Panc1 (cell line): Measurements from ENCODE around the gene TMEM45A. TPM values are rescaled to one million over a fixed set of nuclear protein-coding genes. Genes with fewer than 3 reads are reported as not detected.

Source experiments
- ATAC-seq: fragments of 200-7000 bp; cut with Tn5 transposase; 2 replicates; pipeline ENCODE4 v1.9.1; 2020; ENCODE audit warnings: mild to moderate bottlenecking, moderate library complexity
- BruUV-seq: library from RNA; stranded (reverse); fragments of 400-500 nt; replicated peaks from 2 replicates; lab custom pipeline; 2021; lab: Mats Ljungman, UMichigan
- CTCF ChIA-PET: fragments of 300-600 bp; sonication (Branson Sonifier 250); formaldehyde crosslinking; loops from one replicate; lab custom pipeline; 2022; ENCODE audit warnings: antibody characterized with exemption; lab: Charles Lee
- POLR2A ChIA-PET: fragments of 300-600 bp; sonication (Branson Sonifier 250); formaldehyde crosslinking; loops from one replicate; lab custom pipeline; 2022; ENCODE audit warnings: antibody characterized with exemption; lab: Charles Lee
- DNase-seq: peaks from one replicate; pipeline ENCODE4 v3.0.0-alpha.2; 2010; ENCODE audit warnings: low read depth, low spot score
- H3K27ac ChIP-seq: 2 replicates; pipeline ENCODE4 v1.5.1; 2011; ENCODE audit warnings: mild to moderate bottlenecking, low read length, inconsistent platforms
- H3K27me3 ChIP-seq: fragments of 200-500 bp; sonication (Bioruptor generic); 2 replicates; pipeline ENCODE4 v1.6.0; 2014; ENCODE audit warnings: low read length, inconsistent platforms; ENCODE audit not compliant: control insufficient read depth, insufficient read depth
- H3K36me3 ChIP-seq: fragments of 200-500 bp; sonication (Bioruptor generic); 2 replicates; pipeline ENCODE4 v1.5.1; 2014; ENCODE audit warnings: inconsistent platforms, mild to moderate bottlenecking, low read length, moderate library complexity; ENCODE audit not compliant: control insufficient read depth, insufficient read depth
- H3K4me1 ChIP-seq: 2 replicates; pipeline ENCODE4 v1.5.1; 2011; ENCODE audit warnings: inconsistent platforms, mild to moderate bottlenecking, low read length, moderate library complexity; ENCODE audit not compliant: control insufficient read depth, insufficient read depth
- H3K4me3 ChIP-seq, 2 experiments: 2 replicates each; pipeline ENCODE4 v1.5.1; 2011 to 2012; ENCODE audit warnings: low read depth in 2 of 2, low read length in 2 of 2, mild to moderate bottlenecking in 2 of 2, inconsistent platforms in 1 of 2, moderate library complexity in 1 of 2
- H3K9me3 ChIP-seq: fragments of 200-500 bp; sonication (Bioruptor generic); 2 replicates; pipeline ENCODE4 v1.5.1; 2014; ENCODE audit warnings: low read depth, mild to moderate bottlenecking, inconsistent platforms, low read length, moderate library complexity; ENCODE audit not compliant: control insufficient read depth, insufficient read depth
- POLR2AphosphoS5 ChIP-seq: IDR thresholded peaks from 2 replicates; pipeline ENCODE4 v1.6.1; 2012; ENCODE audit warnings: mild to moderate bottlenecking, low read depth, low read length, moderate library complexity
- SIN3A ChIP-seq: IDR thresholded peaks from 2 replicates; pipeline ENCODE4 v1.6.1; 2012; ENCODE audit warnings: low read depth, mild to moderate bottlenecking, low read length, moderate library complexity, borderline replicate concordance; ENCODE audit not compliant: insufficient read depth
- TCF7L2 ChIP-seq: IDR thresholded peaks from 2 replicates; pipeline ENCODE4 v1.6.1; 2011; ENCODE audit warnings: mild to moderate bottlenecking, low read depth, low read length, inconsistent platforms
- in situ Hi-C: cut with HindIII; loops from 2 replicates; pipeline ENCODE4 v1.10.0; 2016; ENCODE audit warnings: low sequenced_read_pairs, low pct_unique_long_range_greater_than_20kb
- intact Hi-C: fragments of 100-400 bp; cut with micrococcal nuclease; formaldehyde crosslinking; loops from one replicate; pipeline ENCODE4 v1.10.0; 2022; ENCODE audit not compliant: unreplicated experiment
- total RNA-seq: library from RNA; stranded (reverse); gene quantifications from one replicate; pipeline ENCODE4 v1.2.1, GENCODE V29; 2021; ENCODE audit not compliant: unreplicated experiment
- TF ChIP-seq, protein P1 (sequence below): fragments of 450-650 bp; IDR thresholded peaks from 2 replicates; pipeline ENCODE4 v1.5.1; 2017; ENCODE audit warnings: mild to moderate bottlenecking
- TF ChIP-seq, protein P2 (sequence below), 2 experiments: IDR thresholded peaks; 2 replicates each; pipeline ENCODE4 v1.6.1; 2011 to 2012; ENCODE audit warnings: low read depth in 2 of 2, control low read depth in 1 of 2, low read length in 1 of 2, mild to moderate bottlenecking in 1 of 2, moderate library complexity in 1 of 2; ENCODE audit not compliant: insufficient read depth in 1 of 2

The TMEM45A gene
- total RNA-seq, 1 experiment from 2014 or later = 8.6 TPM

DNA sequence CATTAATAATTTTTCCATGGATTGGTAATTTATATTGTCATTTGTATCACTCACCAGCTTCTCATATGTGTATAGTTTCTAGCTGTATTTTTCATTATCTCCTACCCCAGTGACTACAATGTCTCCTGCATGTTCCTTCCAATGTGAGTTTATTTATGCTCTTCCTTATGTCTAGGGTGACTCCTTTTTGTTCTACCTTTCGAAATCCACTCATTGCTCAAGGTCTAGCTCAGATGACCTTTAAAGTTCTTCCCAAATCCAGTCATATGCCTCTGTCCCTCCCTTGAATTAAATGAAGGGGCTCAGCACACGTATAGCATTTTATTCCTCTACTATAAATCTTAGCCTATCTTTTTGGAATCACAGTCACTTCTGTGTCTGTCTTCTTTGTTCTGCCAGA lies 53.0 kb downstream of the TMEM45A start:
- no peak overlapping the region for H3K27ac ChIP-seq
- no peaks in the 10 kb centered on the region for H3K36me3 ChIP-seq
- no peak for DNase-seq
- TF ChIP-seq, protein P1, sequence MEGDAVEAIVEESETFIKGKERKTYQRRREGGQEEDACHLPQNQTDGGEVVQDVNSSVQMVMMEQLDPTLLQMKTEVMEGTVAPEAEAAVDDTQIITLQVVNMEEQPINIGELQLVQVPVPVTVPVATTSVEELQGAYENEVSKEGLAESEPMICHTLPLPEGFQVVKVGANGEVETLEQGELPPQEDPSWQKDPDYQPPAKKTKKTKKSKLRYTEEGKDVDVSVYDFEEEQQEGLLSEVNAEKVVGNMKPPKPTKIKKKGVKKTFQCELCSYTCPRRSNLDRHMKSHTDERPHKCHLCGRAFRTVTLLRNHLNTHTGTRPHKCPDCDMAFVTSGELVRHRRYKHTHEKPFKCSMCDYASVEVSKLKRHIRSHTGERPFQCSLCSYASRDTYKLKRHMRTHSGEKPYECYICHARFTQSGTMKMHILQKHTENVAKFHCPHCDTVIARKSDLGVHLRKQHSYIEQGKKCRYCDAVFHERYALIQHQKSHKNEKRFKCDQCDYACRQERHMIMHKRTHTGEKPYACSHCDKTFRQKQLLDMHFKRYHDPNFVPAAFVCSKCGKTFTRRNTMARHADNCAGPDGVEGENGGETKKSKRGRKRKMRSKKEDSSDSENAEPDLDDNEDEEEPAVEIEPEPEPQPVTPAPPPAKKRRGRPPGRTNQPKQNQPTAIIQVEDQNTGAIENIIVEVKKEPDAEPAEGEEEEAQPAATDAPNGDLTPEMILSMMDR = no peak
- TF ChIP-seq TCF7L2 (no peak), POLR2AphosphoS5 (no peak), SIN3A (no peak)
- TF ChIP-seq, protein P2, sequence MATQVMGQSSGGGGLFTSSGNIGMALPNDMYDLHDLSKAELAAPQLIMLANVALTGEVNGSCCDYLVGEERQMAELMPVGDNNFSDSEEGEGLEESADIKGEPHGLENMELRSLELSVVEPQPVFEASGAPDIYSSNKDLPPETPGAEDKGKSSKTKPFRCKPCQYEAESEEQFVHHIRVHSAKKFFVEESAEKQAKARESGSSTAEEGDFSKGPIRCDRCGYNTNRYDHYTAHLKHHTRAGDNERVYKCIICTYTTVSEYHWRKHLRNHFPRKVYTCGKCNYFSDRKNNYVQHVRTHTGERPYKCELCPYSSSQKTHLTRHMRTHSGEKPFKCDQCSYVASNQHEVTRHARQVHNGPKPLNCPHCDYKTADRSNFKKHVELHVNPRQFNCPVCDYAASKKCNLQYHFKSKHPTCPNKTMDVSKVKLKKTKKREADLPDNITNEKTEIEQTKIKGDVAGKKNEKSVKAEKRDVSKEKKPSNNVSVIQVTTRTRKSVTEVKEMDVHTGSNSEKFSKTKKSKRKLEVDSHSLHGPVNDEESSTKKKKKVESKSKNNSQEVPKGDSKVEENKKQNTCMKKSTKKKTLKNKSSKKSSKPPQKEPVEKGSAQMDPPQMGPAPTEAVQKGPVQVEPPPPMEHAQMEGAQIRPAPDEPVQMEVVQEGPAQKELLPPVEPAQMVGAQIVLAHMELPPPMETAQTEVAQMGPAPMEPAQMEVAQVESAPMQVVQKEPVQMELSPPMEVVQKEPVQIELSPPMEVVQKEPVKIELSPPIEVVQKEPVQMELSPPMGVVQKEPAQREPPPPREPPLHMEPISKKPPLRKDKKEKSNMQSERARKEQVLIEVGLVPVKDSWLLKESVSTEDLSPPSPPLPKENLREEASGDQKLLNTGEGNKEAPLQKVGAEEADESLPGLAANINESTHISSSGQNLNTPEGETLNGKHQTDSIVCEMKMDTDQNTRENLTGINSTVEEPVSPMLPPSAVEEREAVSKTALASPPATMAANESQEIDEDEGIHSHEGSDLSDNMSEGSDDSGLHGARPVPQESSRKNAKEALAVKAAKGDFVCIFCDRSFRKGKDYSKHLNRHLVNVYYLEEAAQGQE (IDR thresholded peaks at IDR 0.05; ENCODE audit: insufficient read depth in 1 of 2, low read depth in 2 of 2, low read length in 1 of 2) = no peak
- in situ Hi-C loops = no loop called here
- intact Hi-C loops = no loop called here
- ChIA-PET CTCF (interaction anchor here (0.6 kb wide), 1 partner anchor 52 kb away, joined by 4 read pairs; no protein-coding TSS in a partner anchor), POLR2A (interaction anchor here (0.6 kb wide), 1 partner anchor 344 kb away, joined by 4 read pairs; no protein-coding TSS in a partner anchor)
- BruUV-seq = no TSS peak
- H3K4me1 ChIP-seq = no peaks in the 10 kb centered on the region
- ATAC-seq = no peak
- no peaks in the 10 kb centered on the region for H3K9me3 ChIP-seq
- no peak overlapping the region for H3K4me3 ChIP-seq
- no peaks in the 10 kb centered on the region for H3K27me3 ChIP-seq

DNA sequence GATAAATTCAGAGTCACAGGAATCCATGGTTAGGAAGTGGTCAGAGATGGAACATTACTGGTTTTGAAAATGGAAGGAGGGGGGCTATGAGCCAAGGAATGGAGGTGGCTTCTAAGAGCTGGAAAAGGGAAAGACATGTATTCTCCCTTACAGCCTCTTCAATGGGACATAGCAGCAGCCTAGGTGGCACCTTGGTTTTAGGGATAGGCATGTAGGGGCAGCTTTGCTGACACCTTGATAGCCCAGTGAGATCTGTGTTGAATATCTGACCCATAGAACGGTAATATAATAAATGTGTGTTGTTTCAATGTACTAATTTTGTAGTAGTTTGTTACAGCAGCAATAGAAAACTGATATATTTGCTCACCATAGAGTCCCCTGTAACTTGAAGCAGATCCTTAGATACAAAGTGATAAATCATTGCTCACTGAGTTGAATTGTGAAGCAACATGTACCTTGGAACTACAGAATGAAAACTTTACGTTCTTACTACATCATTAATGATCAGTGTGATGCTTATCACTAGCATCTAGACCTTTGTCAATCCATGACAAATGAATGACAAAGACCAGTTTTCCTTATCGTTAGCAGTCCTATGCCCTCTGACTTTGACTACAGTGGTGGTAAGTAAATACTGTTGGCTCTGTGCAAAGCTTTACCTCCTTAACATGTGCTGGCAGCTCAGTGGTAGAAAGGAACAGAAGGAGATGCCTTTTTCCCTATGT lies 53.8 kb downstream of the TMEM45A start:
- POLR2A ChIA-PET = no interaction called here
- intact Hi-C loops = no loop called here
- Histone ChIP-seq H3K27me3 (no peaks in the 10 kb centered on the region), H3K27ac (no peak overlapping the region), H3K9me3 (no peaks in the 10 kb centered on the region), H3K4me1 (no peaks in the 10 kb centered on the region), H3K4me3 (no peak overlapping the region), H3K36me3 (no peaks in the 10 kb centered on the region)
- CTCF ChIA-PET = interaction anchor here (0.6 kb wide), 1 partner anchor 53 kb away, joined by 4 read pairs; no protein-coding TSS in a partner anchor
- no TSS peak for BruUV-seq
- no peak for ATAC-seq
- no peak for DNase-seq
- in situ Hi-C loops = no loop called here
- TF ChIP-seq, protein P2 (IDR thresholded peaks at IDR 0.05; ENCODE audit: insufficient read depth in 1 of 2, low read depth in 2 of 2, low read length in 1 of 2) = no peak
- TF ChIP-seq, protein P1 = no peak
- TF ChIP-seq TCF7L2 = no peak
- no peak for TF ChIP-seq SIN3A
- no peak for TF ChIP-seq POLR2AphosphoS5
